H9 (cell line): ENCODE measurements around the gene G3BP2. TPM values are rescaled to one million over a fixed set of nuclear protein-coding genes. Genes with fewer than 3 reads are reported as not detected.

Experiments
- DNase-seq: peaks from one replicate; pipeline ENCODE4 v3.0.0-alpha.2; 2017
- H2AFZ ChIP-seq: one replicate; pipeline ENCODE4 v1.6.1; 2013; ENCODE audit warnings: mild to moderate bottlenecking, low read length, control low read depth, moderate library complexity
- H2AK5ac ChIP-seq: 2 replicates; pipeline ENCODE4 v1.6.1; 2013; ENCODE audit warnings: low read length, control low read depth, mixed read lengths; ENCODE audit not compliant: insufficient read length
- H2BK120ac ChIP-seq: one replicate; pipeline ENCODE4 v1.6.1; 2013; ENCODE audit warnings: low read depth, mild to moderate bottlenecking, low read length, control low read depth, inconsistent platforms; ENCODE audit not compliant: poor library complexity, severe bottlenecking
- H2BK12ac ChIP-seq: 2 replicates; pipeline ENCODE4 v1.6.1; 2013; ENCODE audit warnings: low read length, control low read depth, mixed read lengths, low read depth; ENCODE audit not compliant: insufficient read length
- H2BK15ac ChIP-seq: 2 replicates; pipeline ENCODE4 v1.6.1; 2013; ENCODE audit warnings: low read depth, low read length, control low read depth
- H2BK20ac ChIP-seq: one replicate; pipeline ENCODE4 v1.6.1; 2013; ENCODE audit warnings: low read depth, mild to moderate bottlenecking, low read length, control low read depth, inconsistent platforms; ENCODE audit not compliant: poor library complexity, severe bottlenecking
- H2BK5ac ChIP-seq: 2 replicates; pipeline ENCODE4 v1.6.1; 2013; ENCODE audit warnings: low read length, control low read depth, mixed read lengths; ENCODE audit not compliant: insufficient read length
- H3K14ac ChIP-seq: 2 replicates; pipeline ENCODE4 v1.6.1; 2013; ENCODE audit warnings: low read length, control low read depth; ENCODE audit not compliant: insufficient read depth
- H3K18ac ChIP-seq: 2 replicates; pipeline ENCODE4 v1.6.1; 2013; ENCODE audit warnings: low read depth, mild to moderate bottlenecking, mixed read lengths, low read length, control low read depth; ENCODE audit not compliant: insufficient read length
- H3K23ac ChIP-seq: 2 replicates; pipeline ENCODE4 v1.6.1; 2013; ENCODE audit warnings: low read length, control low read depth, mixed read lengths, low read depth; ENCODE audit not compliant: insufficient read length
- H3K23me2 ChIP-seq: 2 replicates; pipeline ENCODE4 v1.6.1; 2013; ENCODE audit warnings: low read depth, mild to moderate bottlenecking, mixed read lengths, low read length, control low read depth; ENCODE audit not compliant: insufficient read length, poor library complexity, severe bottlenecking
- H3K27ac ChIP-seq: 2 replicates; pipeline ENCODE4 v1.5.1; 2013; ENCODE audit warnings: low read length, control low read depth, mixed read lengths, low read depth; ENCODE audit not compliant: insufficient read length
- H3K27me3 ChIP-seq: 2 replicates; pipeline ENCODE4 v1.6.1; 2013; ENCODE audit warnings: low read length, control low read depth, inconsistent platforms; ENCODE audit not compliant: insufficient read depth
- H3K4ac ChIP-seq: 2 replicates; pipeline ENCODE4 v1.6.1; 2013; ENCODE audit warnings: low read depth, mild to moderate bottlenecking, control low read depth, inconsistent platforms, low read length, moderate library complexity
- H3K4me1 ChIP-seq: 2 replicates; pipeline ENCODE4 v1.6.1; 2013; ENCODE audit warnings: low read length, control low read depth, inconsistent platforms; ENCODE audit not compliant: insufficient read depth
- H3K4me2 ChIP-seq: 2 replicates; pipeline ENCODE4 v1.6.1; 2013; ENCODE audit warnings: low read length, control low read depth, mixed read lengths; ENCODE audit not compliant: insufficient read length, insufficient read depth
- H3K56ac ChIP-seq: 2 replicates; pipeline ENCODE4 v1.6.1; 2013; ENCODE audit warnings: low read depth, mild to moderate bottlenecking, mixed read lengths, low read length, control low read depth; ENCODE audit not compliant: insufficient read length
- H3K79me1 ChIP-seq: 2 replicates; pipeline ENCODE4 v1.6.1; 2013; ENCODE audit warnings: low read depth, mild to moderate bottlenecking, moderate library complexity, low read length, control low read depth, inconsistent platforms; ENCODE audit not compliant: insufficient read depth, poor library complexity, severe bottlenecking
- H3K79me2 ChIP-seq: 2 replicates; pipeline ENCODE4 v1.6.1; 2013; ENCODE audit warnings: low read length, control low read depth, inconsistent platforms; ENCODE audit not compliant: insufficient read depth
- H3K9ac ChIP-seq: 2 replicates; pipeline ENCODE4 v1.6.1; 2013; ENCODE audit warnings: low read length, control low read depth, mixed read lengths; ENCODE audit not compliant: insufficient read length; ENCODE audit errors: extremely low read depth
- H3K9me3 ChIP-seq: one replicate; pipeline ENCODE4 v1.6.1; 2013; ENCODE audit warnings: low read depth, low read length, inconsistent platforms; ENCODE audit not compliant: control insufficient read depth
- H3T11ph ChIP-seq: one replicate; pipeline ENCODE4 v1.6.1; 2013; ENCODE audit warnings: mild to moderate bottlenecking, low read length, control low read depth, inconsistent platforms
- H4K20me1 ChIP-seq: one replicate; pipeline ENCODE4 v1.6.1; 2013; ENCODE audit not compliant: control insufficient read depth, insufficient read length, insufficient read depth
- H4K5ac ChIP-seq: 2 replicates; pipeline ENCODE4 v1.6.1; 2013; ENCODE audit warnings: low read depth, mild to moderate bottlenecking, mixed read lengths, low read length, control low read depth; ENCODE audit not compliant: insufficient read length
- H4K8ac ChIP-seq: replicated peaks from 2 replicates; pipeline ENCODE4 v1.6.1; 2013; ENCODE audit warnings: low read length, control low read depth, mixed read lengths, low read depth; ENCODE audit not compliant: insufficient read length
- H4K91ac ChIP-seq: 2 replicates; pipeline ENCODE4 v1.6.1; 2013; ENCODE audit warnings: low read depth, mild to moderate bottlenecking, moderate library complexity, mixed read lengths, low read length, control low read depth; ENCODE audit not compliant: insufficient read length
- H3K27ac Mint-ChIP-seq, 3 experiments: 2 replicates in 2 of 3; 3 replicates in 1 of 3; pipeline ENCODE4 v1.8.0; 2020 to 2021; ENCODE audit warnings: mixed read lengths in 3 of 3, mild to moderate bottlenecking in 1 of 3, moderate library complexity in 1 of 3
- H3K27me3 Mint-ChIP-seq: 2 replicates; pipeline ENCODE4 v1.8.0; 2021; ENCODE audit warnings: low read depth, mild to moderate bottlenecking, moderate library complexity, mixed read lengths
- H3K36me3 Mint-ChIP-seq, 3 experiments: 2 replicates in 2 of 3; 3 replicates in 1 of 3; pipeline ENCODE4 v1.8.0; 2020 to 2021; ENCODE audit warnings: low read depth in 3 of 3, mixed read lengths in 3 of 3; ENCODE audit not compliant: insufficient read depth in 1 of 3
- H3K4me1 Mint-ChIP-seq, 2 experiments: 2 replicates each; pipeline ENCODE4 v1.8.0; 2020; ENCODE audit warnings: mixed read lengths in 2 of 2
- H3K4me3 Mint-ChIP-seq, 2 experiments: 2 replicates in 1 of 2; 3 replicates in 1 of 2; pipeline ENCODE4 v1.8.0; 2020 to 2021; ENCODE audit warnings: mild to moderate bottlenecking in 2 of 2, mixed read lengths in 2 of 2, moderate library complexity in 1 of 2
- H3K9me3 Mint-ChIP-seq, 2 experiments: 2 replicates in 1 of 2; 3 replicates in 1 of 2; pipeline ENCODE4 v1.8.0; 2020; ENCODE audit warnings: mild to moderate bottlenecking in 2 of 2, mixed read lengths in 2 of 2, moderate library complexity in 1 of 2
- WGBS: extraction: QIAGEN DNeasy Blood & Tissue Kit; methylation state at CpG from one replicate; pipeline ENCODE4 v1.1.7; 2013; ENCODE audit warnings: missing lambda C conversion rate, low lambda C conversion rate, mixed read lengths; ENCODE audit not compliant: insufficient read length; ENCODE audit errors: extremely low coverage; 5-methylcytosine and 5-hydroxymethylcytosine counted together
- total RNA-seq: library from RNA; stranded (reverse); gene quantifications from 2 replicates; pipeline ENCODE4 v1.2.1, GENCODE V29; 2021
- TF ChIP-seq, protein P1 (sequence below): fragments of 200-600 bp; sonication (generic); conservative IDR thresholded peaks from 3 replicates; pipeline ENCODE4 v1.8.0; 2021; ENCODE audit warnings: antibody characterized with exemption, mild to moderate bottlenecking

G3BP2 gene
- total RNA-seq, 1 experiment from 2014 or later, result 405 TPM

DNA sequence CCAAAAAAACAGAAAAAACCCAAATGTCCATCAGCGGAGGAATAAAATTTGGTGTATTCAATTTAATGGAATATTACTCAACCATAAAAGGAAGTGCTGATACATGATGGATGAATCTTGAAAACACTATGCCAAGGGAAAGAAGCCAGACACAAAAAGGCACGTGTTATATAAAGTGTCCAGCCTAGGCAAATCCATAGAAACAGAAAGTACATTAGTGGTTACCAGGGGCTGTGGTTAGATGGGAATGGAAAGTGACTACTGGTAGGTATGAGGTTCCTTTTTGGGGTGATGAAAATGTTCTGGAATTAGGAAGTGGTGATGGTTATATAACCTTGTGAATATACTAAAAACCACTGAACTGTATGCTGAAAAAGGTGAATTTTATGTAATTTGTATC, 39.4 kb downstream of the G3BP2 start:
- no peak overlapping the region for H3K27ac ChIP-seq
- no peak overlapping the region for H2AK5ac ChIP-seq
- H3K27me3 ChIP-seq, result no peaks in the 10 kb centered on the region
- peaks cover 5 to 7% of the 10 kb centered on the region in 2 experiments for H3K4me1 Mint-ChIP-seq
- no peak for DNase-seq
- H4K5ac ChIP-seq, result no peak overlapping the region
- H3K27ac Mint-ChIP-seq, result no peak overlapping the region
- no peak overlapping the region for H2BK15ac ChIP-seq
- no peak overlapping the region for H2BK120ac ChIP-seq
- no peaks in the 10 kb centered on the region for H3K79me1 ChIP-seq
- TF ChIP-seq, protein P1, sequence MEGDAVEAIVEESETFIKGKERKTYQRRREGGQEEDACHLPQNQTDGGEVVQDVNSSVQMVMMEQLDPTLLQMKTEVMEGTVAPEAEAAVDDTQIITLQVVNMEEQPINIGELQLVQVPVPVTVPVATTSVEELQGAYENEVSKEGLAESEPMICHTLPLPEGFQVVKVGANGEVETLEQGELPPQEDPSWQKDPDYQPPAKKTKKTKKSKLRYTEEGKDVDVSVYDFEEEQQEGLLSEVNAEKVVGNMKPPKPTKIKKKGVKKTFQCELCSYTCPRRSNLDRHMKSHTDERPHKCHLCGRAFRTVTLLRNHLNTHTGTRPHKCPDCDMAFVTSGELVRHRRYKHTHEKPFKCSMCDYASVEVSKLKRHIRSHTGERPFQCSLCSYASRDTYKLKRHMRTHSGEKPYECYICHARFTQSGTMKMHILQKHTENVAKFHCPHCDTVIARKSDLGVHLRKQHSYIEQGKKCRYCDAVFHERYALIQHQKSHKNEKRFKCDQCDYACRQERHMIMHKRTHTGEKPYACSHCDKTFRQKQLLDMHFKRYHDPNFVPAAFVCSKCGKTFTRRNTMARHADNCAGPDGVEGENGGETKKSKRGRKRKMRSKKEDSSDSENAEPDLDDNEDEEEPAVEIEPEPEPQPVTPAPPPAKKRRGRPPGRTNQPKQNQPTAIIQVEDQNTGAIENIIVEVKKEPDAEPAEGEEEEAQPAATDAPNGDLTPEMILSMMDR, result no peak
- H4K20me1 ChIP-seq, result no peaks in the 10 kb centered on the region
- no peak overlapping the region for H3K18ac ChIP-seq
- H3K23ac ChIP-seq, result no peak overlapping the region
- H3K9ac ChIP-seq, result no peak overlapping the region
- H2BK12ac ChIP-seq, result no peak overlapping the region
- H3K4me2 ChIP-seq, result no peak overlapping the region
- no CpG with 5 or more reads among the region's 2 CpGs for WGBS
- H3K9me3 ChIP-seq, result no peaks in the 10 kb centered on the region
- H3T11ph ChIP-seq, result no peak overlapping the region
- no peaks in the 10 kb centered on the region for H3K79me2 ChIP-seq
- no peak overlapping the region for H4K91ac ChIP-seq
- H3K23me2 ChIP-seq, result peaks cover 7% of the 10 kb centered on the region
- H2AFZ ChIP-seq, result no peak overlapping the region
- no peaks in the 10 kb centered on the region for H3K9me3 Mint-ChIP-seq
- peaks cover 2% of the 10 kb centered on the region; the same call in 1 of the 2 replicates for H3K4me1 ChIP-seq
- no peak overlapping the region for H2BK20ac ChIP-seq
- no peak overlapping the region for H3K14ac ChIP-seq
- no peak overlapping the region for H3K4ac ChIP-seq
- no peak overlapping the region for H2BK5ac ChIP-seq
- no peaks in the 10 kb centered on the region for H3K36me3 Mint-ChIP-seq
- H4K8ac ChIP-seq, result no peak overlapping the region
- H3K56ac ChIP-seq, result no peak overlapping the region
- peaks cover 9% of the 10 kb centered on the region for H3K27me3 Mint-ChIP-seq
- no peak overlapping the region for H3K4me3 Mint-ChIP-seq
